ENCODE data around the gene RAB11FIP4. TPM values are rescaled to one million over a fixed set of nuclear protein-coding genes. Genes with fewer than 3 reads are reported as not detected.

The RAB11FIP4 gene
- total RNA-seq, 2 donors from 2014 or later = 22.5 to 30.8 TPM

- Histone ChIP-seq H3K4me1 (replicated peaks) (no peaks in the 10 kb centered on the region), H3K4me3 (no peak overlapping the region), H3K9me3 (no peaks in the 10 kb centered on the region), H3K36me3 (no peaks in the 10 kb centered on the region), H3K27me3 (replicated peaks; ENCODE audit: insufficient read depth) (no peaks in the 10 kb centered on the region), H3K27ac (no peak overlapping the region)
- no peak for TF ChIP-seq POLR2AphosphoS5 (IDR thresholded peaks at IDR 0.05)
- TF ChIP-seq CTCF (IDR thresholded peaks at IDR 0.05) = no peak
- TF ChIP-seq POLR2A (IDR thresholded peaks at IDR 0.05) = no peak
- WGBS = 71% methylated on average over 4 of the region's 4 CpGs
- no peak for DNase-seq (ENCODE audit: low spot score)
- intact Hi-C loops (cut with DNase I) = no loop called here
Observed at GRCh38 chr17:31427684-31428083, 36.2 kb downstream of the RAB11FIP4 start.

- no peaks in the 10 kb centered on the region for H3K9me3 ChIP-seq
- no peak for DNase-seq (ENCODE audit: low spot score)
- intact Hi-C loops (cut with DNase I) = no loop called here
- H3K4me1 ChIP-seq (replicated peaks) = no peaks in the 10 kb centered on the region
- 75% methylated on average over 10 of the region's 10 CpGs for WGBS
- H3K27ac ChIP-seq = no peak overlapping the region
- no peak for TF ChIP-seq CTCF (IDR thresholded peaks at IDR 0.05)
- no peak for TF ChIP-seq POLR2AphosphoS5 (IDR thresholded peaks at IDR 0.05)
- TF ChIP-seq POLR2A (IDR thresholded peaks at IDR 0.05) = no peak
- H3K27me3 ChIP-seq (replicated peaks; ENCODE audit: insufficient read depth) = no peaks in the 10 kb centered on the region
- no peak overlapping the region for H3K4me3 ChIP-seq
- H3K36me3 ChIP-seq = no peaks in the 10 kb centered on the region
Observed at GRCh38 chr17:31428111-31428510, 36.6 kb downstream of the RAB11FIP4 start.

GRCh38 chr17:31428512-31428911 lies 37.0 kb downstream of the RAB11FIP4 start:
- intact Hi-C loops (cut with DNase I) = no loop called here
- Histone ChIP-seq H3K27ac (no peak overlapping the region), H3K4me1 (replicated peaks) (no peaks in the 10 kb centered on the region), H3K9me3 (no peaks in the 10 kb centered on the region), H3K4me3 (no peak overlapping the region), H3K36me3 (no peaks in the 10 kb centered on the region), H3K27me3 (replicated peaks; ENCODE audit: insufficient read depth) (no peaks in the 10 kb centered on the region)
- no peak for DNase-seq (ENCODE audit: low spot score)
- TF ChIP-seq POLR2A (IDR thresholded peaks at IDR 0.05) (no peak), CTCF (IDR thresholded peaks at IDR 0.05) (no peak), POLR2AphosphoS5 (IDR thresholded peaks at IDR 0.05) (no peak)
- WGBS = 93% methylated on average over 4 of the region's 4 CpGs

- Histone ChIP-seq H3K9me3 (no peaks in the 10 kb centered on the region), H3K27ac (no peak overlapping the region), H3K36me3 (no peaks in the 10 kb centered on the region), H3K4me1 (replicated peaks) (no peaks in the 10 kb centered on the region), H3K27me3 (replicated peaks; ENCODE audit: insufficient read depth) (no peaks in the 10 kb centered on the region), H3K4me3 (no peak overlapping the region)
- intact Hi-C loops (cut with DNase I) = loop anchor here (10.0 kb wide), 1 partner anchor 704 kb away; no protein-coding TSS in a partner anchor
- TF ChIP-seq CTCF (IDR thresholded peaks at IDR 0.05) = no peak
- TF ChIP-seq POLR2AphosphoS5 (IDR thresholded peaks at IDR 0.05) = no peak
- no peak for DNase-seq (ENCODE audit: low spot score)
- 39% methylated on average over 12 of the region's 12 CpGs for WGBS
Observed at GRCh38 chr17:31431098-31431851, 39.8 kb downstream of the RAB11FIP4 start.

Measured in prostate gland (tissue), 2 donors.